GM18907 (cell line): ENCODE measurements around the gene FADS2.
A peak's percentile ranks its signal among the peaks of the same experiment; 100 is the strongest.

Source experiments
- ATAC-seq: cut with Tn5 transposase; IDR thresholded peaks from one replicate; pipeline ENCODE4 v1.9.1; 2021; ENCODE audit warnings: mild to moderate bottlenecking, moderate library complexity; ENCODE audit not compliant: unreplicated experiment

Gene FADS2

GRCh38 chr11:61817471-61818202, 10.5 kb upstream of the FADS2 start:
- ATAC-seq = no peak

GRCh38 chr11:61820174-61820573, 7.9 kb upstream of the FADS2 start:
- no peak for ATAC-seq

- ATAC-seq = no peak
These were observed 1.1 kb upstream of the FADS2 start for GRCh38 chr11:61826930-61827570.

- ATAC-seq = no peak
These were observed 204 bp downstream of the FADS2 start for GRCh38 chr11:61828379-61828628.

GRCh38 chr11:61828629-61829407, 718 bp downstream of the FADS2 start:
- ATAC-seq = peak; percentile 28

GRCh38 chr11:61829806-61830205, 1.7 kb downstream of the FADS2 start:
- ATAC-seq = no peak

- ATAC-seq = no peak
These were observed 2.4 kb downstream of the FADS2 start for GRCh38 chr11:61830237-61831105.

- no peak for ATAC-seq
These were observed 4.1 kb downstream of the FADS2 start for GRCh38 chr11:61832207-61832606.

GRCh38 chr11:61832754-61833153, 4.7 kb downstream of the FADS2 start:
- no peak for ATAC-seq

- ATAC-seq = no peak
These were observed 5.4 kb downstream of the FADS2 start for GRCh38 chr11:61833471-61833870.

- no peak for ATAC-seq
These were observed 5.8 kb downstream of the FADS2 start for GRCh38 chr11:61833926-61834277.

GRCh38 chr11:61834278-61835048, 6.4 kb downstream of the FADS2 start:
- peak; percentile 87 for ATAC-seq

GRCh38 chr11:61836193-61836592, 8.1 kb downstream of the FADS2 start:
- ATAC-seq = no peak

GRCh38 chr11:61837411-61838005, 9.4 kb downstream of the FADS2 start:
- no peak for ATAC-seq

- ATAC-seq = no peak
These were observed 10.4 kb downstream of the FADS2 start for GRCh38 chr11:61838501-61838900.

- ATAC-seq = no peak
These were observed 10.8 kb downstream of the FADS2 start for GRCh38 chr11:61838921-61839320.

GRCh38 chr11:61839742-61840141, 11.6 kb downstream of the FADS2 start:
- no peak for ATAC-seq

GRCh38 chr11:61840371-61840770, 12.3 kb downstream of the FADS2 start:
- no peak for ATAC-seq

- no peak for ATAC-seq
These were observed 13.8 kb downstream of the FADS2 start for GRCh38 chr11:61841636-61842527.
